CD4-positive, alpha-beta T cell treated with Interleukin-21 for 1 hour (primary cell): ENCODE measurements around the gene IFNL4.
A peak's percentile ranks its signal among the peaks of the same experiment; 100 is the strongest.
"Not testable (repeated sequence)": the region's sequence is repeated elsewhere in the genome, so short reads cannot be mapped to it uniquely, and the experiment has no call there.

Experiments
- DNase-seq: peaks from one replicate; pipeline ENCODE4 v3.0.0-alpha.2; 2020

Gene IFNL4

GRCh38 chr19:39219108-39219507 is 29.5 kb downstream of the IFNL4 start:
- peak; percentile 19 for DNase-seq

- no peak for DNase-seq
Measured at GRCh38 chr19:39218230-39219007, 30.2 kb downstream of the IFNL4 start.

- DNase-seq = no peak
Measured at GRCh38 chr19:39217094-39217493, 31.6 kb downstream of the IFNL4 start.

- not testable (repeated sequence) for DNase-seq
Measured at GRCh38 chr19:39215323-39215722, 33.3 kb downstream of the IFNL4 start.

- peak; percentile 69 for DNase-seq
Measured at GRCh38 chr19:39212375-39212742, 36.3 kb downstream of the IFNL4 start.

- DNase-seq = no peak
Measured at GRCh38 chr19:39211731-39212374, 36.8 kb downstream of the IFNL4 start.

GRCh38 chr19:39209196-39209595 is 39.5 kb downstream of the IFNL4 start:
- no peak for DNase-seq

- DNase-seq = no peak
Measured at GRCh38 chr19:39208175-39208795, 40.4 kb downstream of the IFNL4 start.

GRCh38 chr19:39207293-39207836 is 41.3 kb downstream of the IFNL4 start:
- no peak for DNase-seq

GRCh38 chr19:39206122-39206521 is 42.5 kb downstream of the IFNL4 start:
- no peak for DNase-seq

GRCh38 chr19:39205449-39205764 is 43.2 kb downstream of the IFNL4 start:
- no peak for DNase-seq

- no peak for DNase-seq
Measured at GRCh38 chr19:39203372-39204341, 45.0 kb downstream of the IFNL4 start, which contains the start of gene SYCN. TSS of gene SYCN (minus strand) at chr19:39204263. CDS start at chr19:39204254, 9 bp downstream.

- DNase-seq = no peak
Measured at GRCh38 chr19:39202998-39203355, 45.7 kb downstream of the IFNL4 start.

- DNase-seq = no peak
Measured at GRCh38 chr19:39200803-39201115, 47.9 kb downstream of the IFNL4 start.

GRCh38 chr19:39200066-39200802 is 48.4 kb downstream of the IFNL4 start:
- no peak for DNase-seq

GRCh38 chr19:39199025-39199424 is 49.6 kb downstream of the IFNL4 start:
- no peak for DNase-seq

- no peak for DNase-seq
Measured at GRCh38 chr19:39197808-39198207, 50.8 kb downstream of the IFNL4 start.

- DNase-seq = no peak
Measured at GRCh38 chr19:39196860-39197562, 51.6 kb downstream of the IFNL4 start, which contains the start of gene NCCRP1. TSS of gene NCCRP1 (plus strand) at chr19:39196964. CDS start at chr19:39196983, 19 bp downstream.

- no peak for DNase-seq
Measured at GRCh38 chr19:39196320-39196719, 52.3 kb downstream of the IFNL4 start.
